Lower leg skin (tissue), 4 donors: ENCODE data around the gene PLEKHM1. TPM values are rescaled to one million over a fixed set of nuclear protein-coding genes. Genes with fewer than 3 reads are reported as not detected.

Experiments
- DNase-seq, 2 donors: peaks; one replicate each; pipeline ENCODE4 v3.0.0-alpha.2; 2019; ENCODE audit warnings: low spot score in 2 of 2
- H3K4me3 ChIP-seq: fragments of 200-600 bp; sonication (generic); 2 replicates; pipeline ENCODE4 v1.5.1; 2017; ENCODE audit warnings: mild to moderate bottlenecking, low read depth; ENCODE audit not compliant: poor library complexity, severe bottlenecking
- CTCF ChIP-seq, 3 donors: fragments of 450-650 bp; IDR thresholded peaks; one replicate each; pipeline ENCODE4 v1.5.1; 2016; ENCODE audit warnings: antibody characterized with exemption in 3 of 3, mild to moderate bottlenecking in 3 of 3, moderate library complexity in 2 of 3
- POLR2A ChIP-seq, 2 donors: fragments of 450-650 bp; IDR thresholded peaks; one replicate each; pipeline ENCODE4 v1.6.1; 2016 to 2017; ENCODE audit warnings: antibody characterized with exemption in 2 of 2, mild to moderate bottlenecking in 1 of 2, moderate library complexity in 1 of 2
- WGBS, 2 donors: methylation state at CpG; one replicate each; pipeline ENCODE4 v1.1.5; 2018; 5-methylcytosine and 5-hydroxymethylcytosine counted together
- intact Hi-C: fragments of 100-400 bp; cut with DNase I; formaldehyde crosslinking; loops from one replicate; pipeline ENCODE4 v1.15.0; 2023; ENCODE audit warnings: low total_unique reads
- total RNA-seq, 4 donors: library from RNA; depleted of rRNA; stranded (reverse); fragments of >200 nt; gene quantifications; one replicate each; pipeline ENCODE4 v1.1.0, GENCODE V29; 2016

The PLEKHM1 gene
- total RNA-seq, 4 donors from 2014 or later = 66.7 to 199 (median 130) TPM

- no peak for TF ChIP-seq CTCF (IDR thresholded peaks at IDR 0.05)
- no peak for TF ChIP-seq POLR2A (IDR thresholded peaks at IDR 0.05)
- H3K4me3 ChIP-seq = no peak overlapping the region
- no peak for DNase-seq
- 58 to 68% methylated on average over 34 to 48 of the region's 48 CpGs for WGBS, 2 donors
- intact Hi-C loops = no loop called here
Measured at GRCh38 chr17:45405250-45406086, 85.1 kb downstream of the PLEKHM1 start.

GRCh38 chr17:45404870-45405249 is 85.7 kb downstream of the PLEKHM1 start:
- no peak for DNase-seq
- intact Hi-C loops = no loop called here
- no peak overlapping the region for H3K4me3 ChIP-seq
- WGBS, 2 donors = 73 to 77% methylated on average over 14 of the region's 14 CpGs
- no peak for TF ChIP-seq CTCF (IDR thresholded peaks at IDR 0.05)
- no peak for TF ChIP-seq POLR2A (IDR thresholded peaks at IDR 0.05)

- intact Hi-C loops = no loop called here
- H3K4me3 ChIP-seq = no peak overlapping the region
- no peak for TF ChIP-seq CTCF (IDR thresholded peaks at IDR 0.05)
- no peak for DNase-seq
- 95 to 97% methylated on average over 10 of the region's 10 CpGs for WGBS, 2 donors
Measured at GRCh38 chr17:45403906-45404490, 86.5 kb downstream of the PLEKHM1 start.

GRCh38 chr17:45402916-45403315 is 87.6 kb downstream of the PLEKHM1 start:
- TF ChIP-seq POLR2A (IDR thresholded peaks at IDR 0.05) = no peak
- TF ChIP-seq CTCF (IDR thresholded peaks at IDR 0.05) = no peak
- intact Hi-C loops = no loop called here
- 82 to 85% methylated on average over 1 of the region's 1 CpG for WGBS, 2 donors

GRCh38 chr17:45398800-45399199 is 91.7 kb downstream of the PLEKHM1 start:
- intact Hi-C loops = no loop called here
- 81 to 86% methylated on average over 5 of the region's 5 CpGs for WGBS, 2 donors
- no peak for DNase-seq
- TF ChIP-seq CTCF (IDR thresholded peaks at IDR 0.05) = no peak
- no peak for TF ChIP-seq POLR2A (IDR thresholded peaks at IDR 0.05)
- H3K4me3 ChIP-seq = no peak overlapping the region

More at GRCh38 chr17:45402916-45403315, 87.6 kb downstream of the PLEKHM1 start:
- H3K4me3 ChIP-seq = no peak overlapping the region
- DNase-seq = no peak
